Subcutaneous adipose tissue (tissue), 4 donors: ENCODE measurements around the gene FLRT2. TPM values are rescaled to one million over a fixed set of nuclear protein-coding genes. Genes with fewer than 3 reads are reported as not detected.

Experiments
- total RNA-seq, 4 donors: library from RNA; depleted of rRNA; stranded (reverse); fragments of >200 nt; gene quantifications; one replicate each; pipeline ENCODE4 v1.1.0, GENCODE V29; 2016
- TF ChIP-seq, protein P1 (sequence below): fragments of 450-650 bp; IDR thresholded peaks from one replicate; pipeline ENCODE4 v1.5.1; 2016; ENCODE audit warnings: low read depth, mild to moderate bottlenecking, control low read depth, antibody characterized with exemption, moderate library complexity

Gene FLRT2
- total RNA-seq, 4 donors from 2014 or later: 8.4 to 77.8 (median 19.1) TPM

DNA sequence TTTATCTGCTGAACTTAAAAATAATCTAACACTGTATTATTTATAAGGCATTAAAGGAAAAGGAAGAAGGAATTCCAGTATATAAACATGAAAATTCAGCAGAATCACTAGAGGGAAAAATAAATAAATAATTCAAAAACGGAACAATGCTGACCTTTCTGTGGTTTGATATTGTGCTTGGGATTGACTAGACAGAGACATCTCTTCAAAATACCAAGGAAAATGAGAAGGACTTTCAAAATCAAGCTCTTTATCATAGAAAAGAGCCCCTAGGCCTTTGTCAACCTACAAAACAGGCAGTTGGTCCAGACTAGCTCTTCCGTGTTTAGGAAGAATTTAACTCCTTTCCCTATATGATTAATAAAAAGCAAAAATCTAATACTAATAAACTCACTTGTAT is 6.3 kb upstream of the FLRT2 start:
- TF ChIP-seq, protein P1, sequence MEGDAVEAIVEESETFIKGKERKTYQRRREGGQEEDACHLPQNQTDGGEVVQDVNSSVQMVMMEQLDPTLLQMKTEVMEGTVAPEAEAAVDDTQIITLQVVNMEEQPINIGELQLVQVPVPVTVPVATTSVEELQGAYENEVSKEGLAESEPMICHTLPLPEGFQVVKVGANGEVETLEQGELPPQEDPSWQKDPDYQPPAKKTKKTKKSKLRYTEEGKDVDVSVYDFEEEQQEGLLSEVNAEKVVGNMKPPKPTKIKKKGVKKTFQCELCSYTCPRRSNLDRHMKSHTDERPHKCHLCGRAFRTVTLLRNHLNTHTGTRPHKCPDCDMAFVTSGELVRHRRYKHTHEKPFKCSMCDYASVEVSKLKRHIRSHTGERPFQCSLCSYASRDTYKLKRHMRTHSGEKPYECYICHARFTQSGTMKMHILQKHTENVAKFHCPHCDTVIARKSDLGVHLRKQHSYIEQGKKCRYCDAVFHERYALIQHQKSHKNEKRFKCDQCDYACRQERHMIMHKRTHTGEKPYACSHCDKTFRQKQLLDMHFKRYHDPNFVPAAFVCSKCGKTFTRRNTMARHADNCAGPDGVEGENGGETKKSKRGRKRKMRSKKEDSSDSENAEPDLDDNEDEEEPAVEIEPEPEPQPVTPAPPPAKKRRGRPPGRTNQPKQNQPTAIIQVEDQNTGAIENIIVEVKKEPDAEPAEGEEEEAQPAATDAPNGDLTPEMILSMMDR: no peak

DNA sequence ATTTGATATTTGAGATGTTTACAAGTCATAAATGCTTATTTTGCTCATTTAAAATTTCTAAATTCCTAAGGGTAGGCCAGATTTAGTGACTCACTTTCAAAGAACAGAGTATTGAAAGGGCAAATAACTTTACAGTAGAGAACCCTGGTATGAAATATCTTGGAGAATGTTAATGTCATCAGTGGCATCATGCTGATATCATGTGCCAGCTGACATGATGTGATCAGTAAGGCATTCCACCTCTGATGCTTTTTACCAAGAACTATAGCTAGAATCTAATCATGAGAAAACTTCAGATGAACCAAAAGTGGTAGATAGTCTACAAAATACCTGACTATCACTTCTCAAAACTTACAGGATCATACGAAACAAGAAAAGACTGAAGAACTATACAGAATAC is 2.9 kb upstream of the FLRT2 start:
- TF ChIP-seq, protein P1: no peak

DNA sequence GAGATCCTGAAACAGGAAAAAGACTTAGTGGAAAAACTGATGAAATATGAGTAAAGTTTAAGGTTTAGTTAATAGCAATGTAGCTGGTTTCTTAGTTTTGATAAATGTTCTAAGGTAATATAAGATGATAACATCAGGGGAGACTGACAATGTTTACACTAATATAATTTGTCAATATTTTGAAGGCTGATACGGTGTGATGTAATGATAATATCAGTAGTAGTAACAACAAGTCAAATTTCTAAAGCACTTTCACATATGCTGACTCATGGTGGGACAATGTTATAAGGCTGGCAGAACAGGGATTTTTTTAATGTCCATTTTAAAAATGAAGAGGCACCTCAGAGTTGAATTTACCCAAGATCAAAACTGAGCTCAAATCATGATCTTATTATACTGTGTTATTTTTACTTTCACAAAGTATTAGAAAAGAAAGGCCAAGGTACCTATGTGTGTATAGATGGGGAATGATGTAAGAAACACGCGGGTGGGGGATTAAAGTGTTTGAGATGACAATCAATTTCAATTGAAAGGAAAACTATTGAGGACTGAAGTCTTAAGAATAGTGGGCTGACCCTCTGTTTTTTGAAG is 2.4 kb upstream of the FLRT2 start:
- TF ChIP-seq, protein P1: no peak

DNA sequence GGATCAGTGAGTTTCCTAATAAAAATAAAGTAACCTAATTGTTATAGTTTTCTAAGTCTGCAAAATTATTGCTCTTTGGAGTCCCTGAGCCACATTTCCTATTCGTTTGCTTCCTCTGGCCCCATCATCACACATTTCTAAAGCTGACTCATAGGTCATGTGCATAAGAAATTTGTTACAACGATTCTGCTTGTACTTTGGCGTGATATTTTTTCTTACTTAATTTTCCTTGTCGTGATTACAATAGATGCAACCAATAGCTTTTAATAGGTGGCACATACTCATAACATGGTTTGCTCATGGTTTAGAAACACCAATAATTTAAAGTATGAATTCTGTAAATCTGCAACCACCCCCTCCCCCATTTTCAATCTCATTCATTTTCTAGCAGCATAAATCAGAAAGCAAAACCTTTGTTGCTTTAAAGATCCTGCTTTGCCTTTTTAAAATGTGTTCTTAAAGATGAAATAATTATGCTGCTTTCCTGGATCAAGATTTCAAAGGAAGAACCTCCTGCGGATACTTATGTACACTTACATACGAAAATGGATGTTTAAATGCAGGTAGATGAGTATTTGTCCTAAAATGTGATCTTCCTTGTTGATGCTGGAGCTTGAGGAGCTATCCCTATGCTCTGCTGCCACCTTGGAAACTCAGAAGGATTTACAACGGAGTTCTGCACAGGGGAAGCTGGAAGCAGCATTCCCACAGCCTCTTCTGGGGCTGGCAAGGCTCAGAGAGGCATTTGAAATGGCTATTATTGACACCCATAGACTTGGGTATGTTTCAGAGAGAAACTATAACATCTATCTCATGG is 1.7 kb upstream of the FLRT2 start:
- TF ChIP-seq, protein P1: no peak

DNA sequence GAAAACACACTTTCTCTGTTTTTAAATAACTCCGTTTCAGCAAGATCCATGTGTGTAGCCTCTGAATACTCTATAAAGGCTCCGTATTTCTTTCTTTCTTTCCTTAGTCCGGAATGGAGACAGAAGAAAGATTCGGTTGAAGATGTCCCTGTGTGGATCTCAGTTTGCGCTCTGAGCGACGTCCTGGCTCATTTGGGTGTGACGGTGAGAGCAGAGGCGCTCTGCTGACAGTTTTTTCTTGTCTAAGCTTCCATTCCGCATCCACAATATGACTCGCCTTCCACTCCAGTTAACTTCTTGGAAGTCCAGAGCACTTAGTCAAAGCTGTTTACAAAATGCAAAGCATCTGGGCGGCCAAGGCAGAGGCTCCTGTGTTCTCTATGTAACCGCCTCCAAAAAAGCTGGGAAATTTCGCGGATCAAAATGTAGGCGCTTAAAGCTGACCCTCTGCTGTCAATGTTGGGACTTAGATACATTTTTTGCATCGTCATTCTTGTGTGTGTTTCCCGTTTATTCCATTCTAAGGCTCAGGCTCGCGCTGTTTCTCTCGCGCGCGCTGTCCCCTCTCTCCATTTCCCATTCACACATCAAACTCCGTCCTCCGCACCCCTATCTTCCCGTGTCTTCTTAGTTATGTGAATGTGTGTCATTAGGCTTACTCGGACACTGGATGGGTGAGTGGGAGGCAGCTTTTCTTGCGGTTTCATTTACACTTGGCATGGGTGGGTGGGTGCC is 880 bp upstream of the FLRT2 start:
- TF ChIP-seq, protein P1: no peak

DNA sequence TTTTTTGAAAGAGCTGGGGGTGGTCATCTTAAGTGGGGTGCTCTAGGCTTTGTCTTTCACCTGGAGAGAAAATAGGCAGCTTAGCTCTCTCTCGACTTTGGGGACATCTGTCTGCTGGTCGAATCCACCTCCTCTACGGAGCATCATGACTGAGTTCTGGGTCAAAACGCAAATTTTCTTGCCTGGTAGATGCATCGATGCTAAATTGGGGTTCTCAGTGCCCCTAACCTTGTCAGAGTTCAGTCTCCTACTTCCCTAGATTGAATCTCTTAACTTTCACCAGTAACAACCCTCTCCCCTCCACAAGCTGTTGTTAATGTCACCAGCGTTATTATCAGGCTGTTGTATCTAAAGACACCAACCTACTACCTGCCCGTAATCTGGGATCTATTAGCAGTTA is 682 bp downstream of the FLRT2 start:
- TF ChIP-seq, protein P1: no peak

DNA sequence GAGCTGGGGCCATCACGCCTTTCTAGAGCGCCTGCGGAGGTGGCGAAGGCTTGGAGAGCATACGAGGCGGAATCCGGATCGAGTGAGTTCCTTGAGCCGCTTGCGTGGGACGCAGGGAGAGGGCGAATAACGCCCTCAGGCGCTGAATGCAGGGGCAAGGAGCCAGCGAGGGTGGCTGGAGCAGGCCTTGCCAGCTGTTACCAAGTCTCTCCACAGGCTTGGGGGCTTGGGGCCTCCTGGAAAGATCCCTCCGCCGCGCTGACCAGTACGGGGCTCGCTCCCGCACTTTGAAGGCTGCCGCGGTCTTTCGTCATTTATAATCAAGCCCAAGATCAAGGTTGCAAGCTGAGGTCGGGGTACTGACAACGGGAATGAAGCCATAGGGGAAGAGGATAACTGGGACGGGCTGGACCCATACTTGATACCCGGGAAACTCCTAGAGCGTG is 1.2 kb downstream of the FLRT2 start:
- TF ChIP-seq, protein P1: no peak
